ENCODE results near the gene MACROD1.

MACROD1 gene

GRCh38 chr11:64070314-64070681 is 95.6 kb downstream of the MACROD1 start:
- no peak for DNase-seq (ENCODE audit: insufficient read length, low spot score)
- TF ChIP-seq CTCF (IDR thresholded peaks at IDR 0.05; ENCODE audit: insufficient read depth, missing control alignments): no peak
- FAIRE-seq: no peak

- no peak for TF ChIP-seq CTCF (IDR thresholded peaks at IDR 0.05; ENCODE audit: insufficient read depth, missing control alignments)
- DNase-seq (ENCODE audit: insufficient read length, low spot score) (no peak), FAIRE-seq (no peak)
Measured at GRCh38 chr11:64069401-64070313, 96.3 kb downstream of the MACROD1 start.

- DNase-seq (ENCODE audit: insufficient read length, low spot score) (no peak), FAIRE-seq (no peak)
- TF ChIP-seq CTCF (IDR thresholded peaks at IDR 0.05; ENCODE audit: insufficient read depth, missing control alignments): no peak
Measured at GRCh38 chr11:64068705-64069400, 97.1 kb downstream of the MACROD1 start.

- FAIRE-seq: no peak
- TF ChIP-seq CTCF (IDR thresholded peaks at IDR 0.05; ENCODE audit: insufficient read depth, missing control alignments): no peak
- DNase-seq (ENCODE audit: insufficient read length, low spot score): no peak
Measured at GRCh38 chr11:64067230-64067993, 98.5 kb downstream of the MACROD1 start.

GRCh38 chr11:64065712-64066111 is 100.2 kb downstream of the MACROD1 start:
- FAIRE-seq (no peak), DNase-seq (ENCODE audit: insufficient read length, low spot score) (no peak)
- TF ChIP-seq CTCF (IDR thresholded peaks at IDR 0.05; ENCODE audit: insufficient read depth, missing control alignments): no peak

- DNase-seq (ENCODE audit: insufficient read length, low spot score): no peak
- TF ChIP-seq CTCF (IDR thresholded peaks at IDR 0.05; ENCODE audit: insufficient read depth, missing control alignments): no peak
- FAIRE-seq: no peak
Measured at GRCh38 chr11:64065141-64065465, 100.8 kb downstream of the MACROD1 start.
